B cell (primary cell): ENCODE measurements around the gene GNAL. TPM values are rescaled to one million over a fixed set of nuclear protein-coding genes. Genes with fewer than 3 reads are reported as not detected.

Source experiments
- ATAC-seq: fragments of 200-7000 bp; cut with Tn5 transposase; one replicate; pipeline ENCODE4 v1.10.0; 2021; ENCODE audit warnings: low read depth, mild to moderate bottlenecking, moderate number of reproducible peaks, moderate library complexity
- CTCF ChIA-PET: fragments of 350-600 bp; sonication (Branson Sonifier 250); formaldehyde crosslinking; loops from one replicate; lab custom pipeline; 2021; ENCODE audit warnings: antibody characterized with exemption, inconsistent platforms; lab: Charles Lee
- POLR2A ChIA-PET: fragments of 350-600 bp; sonication (Branson Sonifier 250); formaldehyde crosslinking; loops from one replicate; lab custom pipeline; 2021; ENCODE audit warnings: antibody characterized with exemption; lab: Charles Lee
- DNase-seq: peaks from one replicate; pipeline ENCODE4 v3.0.0; 2013
- H2AFZ ChIP-seq: 2 replicates; pipeline ENCODE4 v1.6.1; 2012; ENCODE audit warnings: mild to moderate bottlenecking, low read depth, low read length; ENCODE audit not compliant: insufficient read depth, poor library complexity, severe bottlenecking
- H3K27ac ChIP-seq, 2 donors: 1 replicate in 1 of 2; 2 replicates in 1 of 2; pipeline ENCODE4 v1.5.1; 2012 to 2013; ENCODE audit warnings: low read length in 2 of 2, mild to moderate bottlenecking in 2 of 2, moderate library complexity in 1 of 2
- H3K27me3 ChIP-seq, 4 experiments: fragments of 200-600 bp in 1 of 4; sonication (generic) in 1 of 4; replicated peaks in 1 of 4; 1 replicate in 2 of 4; 2 replicates in 2 of 4; pipeline versions ENCODE4 v1.6.1 to v1.7.0; 2013 to 2016; ENCODE audit warnings: low read length in 3 of 4, mild to moderate bottlenecking in 2 of 4, mixed read lengths in 1 of 4, moderate library complexity in 1 of 4; ENCODE audit not compliant: insufficient read depth in 4 of 4, control insufficient read depth in 3 of 4; ENCODE audit errors: control extremely low read depth in 1 of 4
- H3K36me3 ChIP-seq, 2 experiments: replicated peaks in 1 of 2; 1 replicate in 1 of 2; 2 replicates in 1 of 2; pipeline versions ENCODE4 v1.6.1 to v1.7.1; 2013; ENCODE audit warnings: low read length in 1 of 2; ENCODE audit not compliant: insufficient read depth in 2 of 2, control insufficient read depth in 1 of 2; ENCODE audit errors: control extremely low read depth in 1 of 2, extremely low read depth in 1 of 2
- H3K4me1 ChIP-seq, 2 donors: fragments of 200-600 bp in 1 of 2; sonication (generic) in 1 of 2; 1 replicate in 1 of 2; 2 replicates in 1 of 2; pipeline versions ENCODE4 v1.5.1 to v1.6.1; 2013 to 2017; ENCODE audit warnings: low read length in 2 of 2; ENCODE audit not compliant: control insufficient read depth in 2 of 2, insufficient read depth in 2 of 2
- H3K4me2 ChIP-seq: replicated peaks from 2 replicates; pipeline ENCODE3; 2012; ENCODE audit warnings: mild to moderate bottlenecking, low read depth, low read length; ENCODE audit not compliant: poor library complexity, severe bottlenecking
- H3K4me3 ChIP-seq, 5 experiments: fragments of 200-600 bp in 1 of 5; sonication (generic) in 1 of 5; 1 replicate in 3 of 5; 2 replicates in 2 of 5; pipeline versions ENCODE4 v1.5.1 to v1.7.0; 2011 to 2016; ENCODE audit warnings: low read length in 4 of 5, mild to moderate bottlenecking in 4 of 5, low read depth in 2 of 5, control low read depth in 1 of 5, moderate library complexity in 1 of 5; ENCODE audit not compliant: insufficient read depth in 1 of 5; ENCODE audit errors: control extremely low read depth in 1 of 5, extremely low read depth in 1 of 5
- H3K79me2 ChIP-seq: fragments of 200-600 bp; sonication (generic); one replicate; pipeline ENCODE4 v1.6.0; 2016; ENCODE audit warnings: low read length; ENCODE audit not compliant: control insufficient read depth, insufficient read depth
- H3K9ac ChIP-seq: fragments of 200-600 bp; sonication (generic); 2 replicates; pipeline ENCODE4 v1.6.1; 2017; ENCODE audit warnings: mild to moderate bottlenecking, low read length, moderate library complexity
- H3K9me3 ChIP-seq, 3 donors: one replicate each; pipeline versions ENCODE4 v1.6.1 to v1.7.1; 2013; ENCODE audit warnings: low read length in 2 of 3; ENCODE audit not compliant: control insufficient read depth in 2 of 3, insufficient read depth in 1 of 3; ENCODE audit errors: control extremely low read depth in 1 of 3
- H4K20me1 ChIP-seq: 2 replicates; pipeline ENCODE4 v1.6.0; 2012; ENCODE audit warnings: mild to moderate bottlenecking, low read length; ENCODE audit not compliant: insufficient read depth, control insufficient read depth, poor library complexity, severe bottlenecking
- H3K27ac Mint-ChIP-seq: one replicate; pipeline ENCODE4 v1.8.0; 2021; ENCODE audit warnings: mixed read lengths
- H3K27me3 Mint-ChIP-seq: one replicate; pipeline ENCODE4 v1.8.0; 2021; ENCODE audit warnings: mixed read lengths
- H3K4me1 Mint-ChIP-seq: one replicate; pipeline ENCODE4 v1.8.0; 2021; ENCODE audit warnings: mixed read lengths
- H3K4me3 Mint-ChIP-seq: one replicate; pipeline ENCODE4 v1.8.0; 2021; ENCODE audit warnings: mixed read lengths
- H3K9me3 Mint-ChIP-seq: one replicate; pipeline ENCODE4 v1.8.0; 2022; ENCODE audit warnings: mixed read lengths; ENCODE audit not compliant: insufficient read depth
- EZH2 ChIP-seq: IDR thresholded peaks from 2 replicates; pipeline ENCODE4 v1.6.1; 2012; ENCODE audit warnings: borderline replicate concordance, low read depth, mild to moderate bottlenecking, moderate library complexity, low read length; ENCODE audit not compliant: insufficient read depth, poor library complexity, severe bottlenecking
- WGBS: methylation state at CpG from one replicate; pipeline ENCODE4 v1.1.5; 2013; ENCODE audit warnings: missing lambda C conversion rate; ENCODE audit not compliant: insufficient coverage; 5-methylcytosine and 5-hydroxymethylcytosine counted together
- intact Hi-C: fragments of 100-400 bp; cut with micrococcal nuclease; formaldehyde crosslinking; loops from one replicate; pipeline ENCODE4 v1.10.0; 2022
- polyA plus RNA-seq: library from polyadenylated mRNA; depleted of rRNA; stranded (reverse); fragments of >200 nt; gene quantifications from 2 replicates; pipeline ENCODE4 v1.2.3, GENCODE V29; 2012
- total RNA-seq, 2 donors: library from RNA; stranded (reverse); fragments of 120-200 nt in 1 of 2; gene quantifications; 1 replicate in 1 of 2; 2 replicates in 1 of 2; pipeline versions ENCODE4 v1.2.3 to v1.2.4, GENCODE V29; 2013 to 2022
- TF ChIP-seq, protein P1 (sequence below): fragments of 200-600 bp; IDR thresholded peaks from one replicate; pipeline ENCODE4 v1.8.0; 2022; ENCODE audit warnings: antibody characterized with exemption, mild to moderate bottlenecking

Gene GNAL
- total and polyA plus RNA-seq, 2 donors (not counting 1 experiment from before 2014, with no cell fraction given): 0.01 to 0.12 TPM

DNA sequence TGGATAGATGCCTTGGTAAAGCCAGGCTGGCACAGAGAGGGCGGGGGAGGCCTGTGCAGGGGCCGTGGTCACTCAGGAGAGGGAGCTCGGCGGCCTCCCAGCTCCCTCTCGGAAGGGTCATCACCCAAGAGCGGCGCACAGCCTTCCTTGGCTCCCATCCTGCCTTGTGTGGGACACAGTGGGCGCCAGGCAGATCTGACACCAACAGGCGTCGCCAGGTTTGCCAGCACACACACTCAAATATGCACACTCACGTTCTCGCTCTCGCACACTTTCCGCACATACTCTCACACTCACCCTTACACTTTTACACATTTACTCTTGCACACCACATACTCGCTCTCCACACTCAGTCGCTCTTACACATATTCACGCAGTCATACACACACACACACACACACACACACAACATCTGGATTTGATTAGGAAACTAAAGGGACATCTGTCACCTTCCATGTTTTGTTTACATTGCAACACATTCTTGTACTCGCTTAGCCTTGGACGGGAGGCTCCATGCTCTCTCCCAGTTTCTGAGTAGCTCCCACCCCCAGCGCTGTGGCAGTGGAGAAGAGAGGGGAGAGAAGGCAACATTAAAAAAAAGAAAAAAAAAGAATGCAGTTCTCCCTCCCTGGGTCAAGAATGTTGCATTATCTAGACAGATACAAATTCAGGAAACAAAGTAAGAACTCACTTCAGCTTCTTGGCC, 172.7 kb downstream of the GNAL start:
- DNase-seq (no peak), ATAC-seq (no peak)
- 96% methylated on average over 15 of the region's 20 CpGs for WGBS
- TF ChIP-seq EZH2: no peak
- TF ChIP-seq, protein P1, sequence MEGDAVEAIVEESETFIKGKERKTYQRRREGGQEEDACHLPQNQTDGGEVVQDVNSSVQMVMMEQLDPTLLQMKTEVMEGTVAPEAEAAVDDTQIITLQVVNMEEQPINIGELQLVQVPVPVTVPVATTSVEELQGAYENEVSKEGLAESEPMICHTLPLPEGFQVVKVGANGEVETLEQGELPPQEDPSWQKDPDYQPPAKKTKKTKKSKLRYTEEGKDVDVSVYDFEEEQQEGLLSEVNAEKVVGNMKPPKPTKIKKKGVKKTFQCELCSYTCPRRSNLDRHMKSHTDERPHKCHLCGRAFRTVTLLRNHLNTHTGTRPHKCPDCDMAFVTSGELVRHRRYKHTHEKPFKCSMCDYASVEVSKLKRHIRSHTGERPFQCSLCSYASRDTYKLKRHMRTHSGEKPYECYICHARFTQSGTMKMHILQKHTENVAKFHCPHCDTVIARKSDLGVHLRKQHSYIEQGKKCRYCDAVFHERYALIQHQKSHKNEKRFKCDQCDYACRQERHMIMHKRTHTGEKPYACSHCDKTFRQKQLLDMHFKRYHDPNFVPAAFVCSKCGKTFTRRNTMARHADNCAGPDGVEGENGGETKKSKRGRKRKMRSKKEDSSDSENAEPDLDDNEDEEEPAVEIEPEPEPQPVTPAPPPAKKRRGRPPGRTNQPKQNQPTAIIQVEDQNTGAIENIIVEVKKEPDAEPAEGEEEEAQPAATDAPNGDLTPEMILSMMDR: no peak
- Mint-ChIP-seq H3K27me3 (peaks cover 14% of the 10 kb centered on the region), H3K4me3 (no peak overlapping the region), H3K27ac (no peak overlapping the region), H3K4me1 (peaks cover 2% of the 10 kb centered on the region), H3K9me3 (no peaks in the 10 kb centered on the region)
- POLR2A ChIA-PET: no interaction called here
- no peaks in the 10 kb centered on the region for H3K36me3 ChIP-seq
- no peak overlapping the region for H3K9ac ChIP-seq
- no peaks in the 10 kb centered on the region for H3K4me1 ChIP-seq
- CTCF ChIA-PET: no interaction called here
- no peak overlapping the region for H3K4me2 ChIP-seq
- intact Hi-C loops: no loop called here
- no peaks in the 10 kb centered on the region for H4K20me1 ChIP-seq
- no peaks in the 10 kb centered on the region for H3K27me3 ChIP-seq
- no peak overlapping the region for H3K27ac ChIP-seq
- H3K9me3 ChIP-seq: no peaks in the 10 kb centered on the region
- H3K4me3 ChIP-seq: no peak overlapping the region
- no peaks in the 10 kb centered on the region for H3K79me2 ChIP-seq
- no peak overlapping the region for H2AFZ ChIP-seq

GRCh38 chr18:11862468-11863137, 173.5 kb downstream of the GNAL start:
- Mint-ChIP-seq H3K9me3 (no peaks in the 10 kb centered on the region), H3K27ac (no peak overlapping the region), H3K27me3 (peaks cover 14% of the 10 kb centered on the region), H3K4me3 (no peak overlapping the region), H3K4me1 (no peaks in the 10 kb centered on the region)
- ChIA-PET POLR2A (no interaction called here), CTCF (no interaction called here)
- H3K4me1 ChIP-seq: no peaks in the 10 kb centered on the region
- no peaks in the 10 kb centered on the region for H3K9me3 ChIP-seq
- intact Hi-C loops: no loop called here
- no peak overlapping the region for H3K4me3 ChIP-seq
- ATAC-seq (no peak), DNase-seq (no peak)
- H3K9ac ChIP-seq: no peak overlapping the region
- no peaks in the 10 kb centered on the region for H4K20me1 ChIP-seq
- WGBS: 87% methylated on average over 2 of the region's 6 CpGs
- no peak overlapping the region for H3K4me2 ChIP-seq
- no peaks in the 10 kb centered on the region for H3K27me3 ChIP-seq
- H3K36me3 ChIP-seq: no peaks in the 10 kb centered on the region
- no peak overlapping the region for H2AFZ ChIP-seq
- TF ChIP-seq, protein P1: no peak
- TF ChIP-seq EZH2: no peak
- H3K79me2 ChIP-seq: no peaks in the 10 kb centered on the region
- no peak overlapping the region for H3K27ac ChIP-seq
